DND-41 (cell line): ENCODE results near the gene CCDC81.

Experiments
- EZH2 ChIP-seq: IDR thresholded peaks from 3 replicates; pipeline ENCODE4 v1.6.1; 2012; ENCODE audit warnings: borderline replicate concordance, low read depth, mild to moderate bottlenecking, moderate library complexity, low read length, inconsistent platforms; ENCODE audit not compliant: severe bottlenecking
- TF ChIP-seq, protein P1 (sequence below): IDR thresholded peaks from 2 replicates; pipeline ENCODE4 v1.5.1; 2012; ENCODE audit warnings: borderline replicate concordance, low read length, moderate library complexity, mild to moderate bottlenecking; ENCODE audit not compliant: poor library complexity, severe bottlenecking; ENCODE audit errors: extremely low read depth

- TF ChIP-seq, protein P1, sequence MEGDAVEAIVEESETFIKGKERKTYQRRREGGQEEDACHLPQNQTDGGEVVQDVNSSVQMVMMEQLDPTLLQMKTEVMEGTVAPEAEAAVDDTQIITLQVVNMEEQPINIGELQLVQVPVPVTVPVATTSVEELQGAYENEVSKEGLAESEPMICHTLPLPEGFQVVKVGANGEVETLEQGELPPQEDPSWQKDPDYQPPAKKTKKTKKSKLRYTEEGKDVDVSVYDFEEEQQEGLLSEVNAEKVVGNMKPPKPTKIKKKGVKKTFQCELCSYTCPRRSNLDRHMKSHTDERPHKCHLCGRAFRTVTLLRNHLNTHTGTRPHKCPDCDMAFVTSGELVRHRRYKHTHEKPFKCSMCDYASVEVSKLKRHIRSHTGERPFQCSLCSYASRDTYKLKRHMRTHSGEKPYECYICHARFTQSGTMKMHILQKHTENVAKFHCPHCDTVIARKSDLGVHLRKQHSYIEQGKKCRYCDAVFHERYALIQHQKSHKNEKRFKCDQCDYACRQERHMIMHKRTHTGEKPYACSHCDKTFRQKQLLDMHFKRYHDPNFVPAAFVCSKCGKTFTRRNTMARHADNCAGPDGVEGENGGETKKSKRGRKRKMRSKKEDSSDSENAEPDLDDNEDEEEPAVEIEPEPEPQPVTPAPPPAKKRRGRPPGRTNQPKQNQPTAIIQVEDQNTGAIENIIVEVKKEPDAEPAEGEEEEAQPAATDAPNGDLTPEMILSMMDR, result no peak
- no peak for TF ChIP-seq EZH2
Observed at GRCh38 chr11:86468169-86468568, 93.5 kb downstream of the CCDC81 start.
